NCI-H748 (cell line): ENCODE data around the gene TNFRSF8.

Source experiments
- DNase-seq: peaks from one replicate; lab custom pipeline; 2025; ENCODE audit not compliant: unreplicated experiment; lab: John Stamatoyannopoulos, UW

TNFRSF8 gene

GRCh38 chr1:12140515-12141162, 77.5 kb downstream of the TNFRSF8 start:
- no peak for DNase-seq

- no peak for DNase-seq
Measured at GRCh38 chr1:12141163-12141850, 78.2 kb downstream of the TNFRSF8 start.

- no peak for DNase-seq
Measured at GRCh38 chr1:12142141-12142823, 79.2 kb downstream of the TNFRSF8 start.

GRCh38 chr1:12142891-12143630, 80.0 kb downstream of the TNFRSF8 start:
- no peak for DNase-seq

GRCh38 chr1:12143631-12144155, 80.6 kb downstream of the TNFRSF8 start:
- no peak for DNase-seq

- DNase-seq, result no peak
Measured at GRCh38 chr1:12144236-12144635, 81.1 kb downstream of the TNFRSF8 start.

GRCh38 chr1:12144969-12145368, 81.9 kb downstream of the TNFRSF8 start:
- DNase-seq, result no peak

GRCh38 chr1:12145616-12146342, 82.7 kb downstream of the TNFRSF8 start:
- no peak for DNase-seq

- DNase-seq, result no peak
Measured at GRCh38 chr1:12146343-12147112, 83.4 kb downstream of the TNFRSF8 start.

GRCh38 chr1:12147201-12147701, 84.1 kb downstream of the TNFRSF8 start:
- DNase-seq, result no peak

GRCh38 chr1:12148160-12148957, 85.3 kb downstream of the TNFRSF8 start:
- DNase-seq, result no peak

GRCh38 chr1:12148958-12149790, 86.1 kb downstream of the TNFRSF8 start:
- DNase-seq, result no peak

- DNase-seq, result no peak
Measured at GRCh38 chr1:12149791-12150175, 86.7 kb downstream of the TNFRSF8 start.

GRCh38 chr1:12150456-12151200, 87.5 kb downstream of the TNFRSF8 start:
- DNase-seq, result no peak

GRCh38 chr1:12151465-12151864, 88.4 kb downstream of the TNFRSF8 start:
- DNase-seq, result no peak

- DNase-seq, result no peak
Measured at GRCh38 chr1:12152113-12152891, 89.2 kb downstream of the TNFRSF8 start.
